ENCODE measurements around the gene SPTB.
A peak's percentile ranks its signal among the peaks of the same experiment; 100 is the strongest.

DNA sequence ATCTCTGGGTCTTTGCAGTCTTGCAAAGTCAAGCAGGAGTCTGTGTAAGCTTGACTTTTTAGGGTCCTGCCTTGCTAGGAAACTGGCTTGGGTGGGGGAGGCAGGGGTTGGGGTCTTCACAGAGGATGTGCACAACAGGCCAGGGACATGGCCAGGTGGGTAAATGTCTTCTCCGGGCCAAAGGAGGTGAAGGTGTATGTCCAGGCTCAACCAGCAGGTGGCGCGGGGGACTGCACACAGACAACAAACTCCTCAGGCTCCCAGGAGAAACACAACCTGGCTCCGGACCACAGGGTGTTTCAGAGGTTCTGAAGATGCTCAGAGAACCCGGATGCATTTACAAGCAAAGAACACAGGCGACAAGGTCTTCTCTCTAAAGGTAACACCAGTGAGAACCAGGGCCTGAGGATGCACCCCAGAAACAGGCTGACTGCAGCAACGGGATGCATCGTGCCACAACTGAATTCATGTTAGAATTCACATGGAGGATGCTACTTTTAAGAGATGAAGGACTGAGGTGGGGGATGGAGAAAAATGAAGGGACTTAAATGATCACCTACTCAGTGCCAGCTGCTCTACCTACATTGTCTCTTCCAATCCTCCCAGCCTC lies 119.5 kb downstream of the SPTB start:
- TF ChIP-seq, protein P1, sequence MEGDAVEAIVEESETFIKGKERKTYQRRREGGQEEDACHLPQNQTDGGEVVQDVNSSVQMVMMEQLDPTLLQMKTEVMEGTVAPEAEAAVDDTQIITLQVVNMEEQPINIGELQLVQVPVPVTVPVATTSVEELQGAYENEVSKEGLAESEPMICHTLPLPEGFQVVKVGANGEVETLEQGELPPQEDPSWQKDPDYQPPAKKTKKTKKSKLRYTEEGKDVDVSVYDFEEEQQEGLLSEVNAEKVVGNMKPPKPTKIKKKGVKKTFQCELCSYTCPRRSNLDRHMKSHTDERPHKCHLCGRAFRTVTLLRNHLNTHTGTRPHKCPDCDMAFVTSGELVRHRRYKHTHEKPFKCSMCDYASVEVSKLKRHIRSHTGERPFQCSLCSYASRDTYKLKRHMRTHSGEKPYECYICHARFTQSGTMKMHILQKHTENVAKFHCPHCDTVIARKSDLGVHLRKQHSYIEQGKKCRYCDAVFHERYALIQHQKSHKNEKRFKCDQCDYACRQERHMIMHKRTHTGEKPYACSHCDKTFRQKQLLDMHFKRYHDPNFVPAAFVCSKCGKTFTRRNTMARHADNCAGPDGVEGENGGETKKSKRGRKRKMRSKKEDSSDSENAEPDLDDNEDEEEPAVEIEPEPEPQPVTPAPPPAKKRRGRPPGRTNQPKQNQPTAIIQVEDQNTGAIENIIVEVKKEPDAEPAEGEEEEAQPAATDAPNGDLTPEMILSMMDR (IDR thresholded peaks at IDR 0.05): peak; percentile 86
- TF ChIP-seq ZFX (IDR thresholded peaks at IDR 0.05; ENCODE audit: borderline replicate concordance): no peak
